MM.1S (cell line): ENCODE results near the gene PRM1.

ENCODE experiments used
- DNase-seq: peaks from one replicate; pipeline ENCODE4 v3.0.0-alpha.2; 2015
- H2AFZ ChIP-seq: fragments of 300-600 bp; sonication (generic); 2 replicates; pipeline ENCODE4 v1.6.0; 2016; ENCODE audit warnings: antibody characterized with exemption, low read length
- H3F3A ChIP-seq: fragments of 300-600 bp; sonication (generic); 2 replicates; pipeline ENCODE4 v1.6.1; 2016; ENCODE audit warnings: mild to moderate bottlenecking, antibody characterized with exemption, low read length, moderate library complexity, mixed read lengths; ENCODE audit not compliant: insufficient read depth
- H3K27ac ChIP-seq: fragments of 300-600 bp; sonication (generic); 2 replicates; pipeline ENCODE4 v1.5.1; 2016; ENCODE audit warnings: mild to moderate bottlenecking, low read length
- H3K27me3 ChIP-seq: fragments of 300-600 bp; sonication (generic); replicated peaks from 2 replicates; pipeline ENCODE4 v1.6.0; 2016; ENCODE audit warnings: low read length; ENCODE audit not compliant: insufficient read depth
- H3K36me3 ChIP-seq: fragments of 300-600 bp; sonication (generic); replicated peaks from 2 replicates; pipeline ENCODE4 v1.6.1; 2016; ENCODE audit warnings: mild to moderate bottlenecking, low read length, mixed read lengths; ENCODE audit not compliant: insufficient read depth
- H3K4me1 ChIP-seq: fragments of 300-600 bp; sonication (generic); 2 replicates; pipeline ENCODE4 v1.6.1; 2016; ENCODE audit warnings: low read length, mixed read lengths
- H3K4me2 ChIP-seq: fragments of 300-600 bp; sonication (generic); 2 replicates; pipeline ENCODE4 v1.6.0; 2016; ENCODE audit warnings: low read depth, low read length
- H3K4me3 ChIP-seq: fragments of 300-600 bp; sonication (generic); 2 replicates; pipeline ENCODE4 v1.5.1; 2016; ENCODE audit warnings: low read length, mixed read lengths
- H3K79me2 ChIP-seq: fragments of 300-600 bp; sonication (generic); 2 replicates; pipeline ENCODE4 v1.6.1; 2016; ENCODE audit warnings: mixed run types, low read length, mixed read lengths
- H3K9ac ChIP-seq: fragments of 300-600 bp; sonication (generic); 2 replicates; pipeline ENCODE4 v1.6.1; 2016; ENCODE audit warnings: low read length, mixed read lengths
- H3K9me2 ChIP-seq: fragments of 300-600 bp; sonication (generic); replicated peaks from 2 replicates; pipeline ENCODE4 v1.6.1; 2016; ENCODE audit warnings: mild to moderate bottlenecking, low read length, mixed read lengths; ENCODE audit not compliant: insufficient read depth
- H3K9me3 ChIP-seq: fragments of 300-600 bp; sonication (generic); replicated peaks from 2 replicates; pipeline ENCODE4 v1.6.1; 2016; ENCODE audit warnings: mild to moderate bottlenecking, low read length, mixed read lengths; ENCODE audit not compliant: insufficient read depth
- H4K20me1 ChIP-seq: fragments of 300-600 bp; sonication (generic); 2 replicates; pipeline ENCODE4 v1.6.1; 2016; ENCODE audit warnings: mild to moderate bottlenecking, low read length, moderate library complexity, mixed read lengths; ENCODE audit not compliant: insufficient read depth
- EZH2 ChIP-seq: fragments of 300-600 bp; sonication (generic); optimal IDR thresholded peaks from 2 replicates; pipeline ENCODE3; 2017; ENCODE audit warnings: low read depth, mild to moderate bottlenecking, antibody characterized with exemption, low read length, mixed read lengths
- EZH2phosphoT487 ChIP-seq: fragments of 300-600 bp; sonication (generic); IDR thresholded peaks from 2 replicates; pipeline ENCODE4 v1.6.1; 2018; ENCODE audit warnings: antibody characterized with exemption, low read length
- TF ChIP-seq, protein P1 (sequence below): fragments of 300-600 bp; sonication (generic); IDR thresholded peaks from 2 replicates; pipeline ENCODE4 v1.5.1; 2016; ENCODE audit warnings: antibody characterized with exemption, low read length, mixed read lengths

The PRM1 gene

GRCh38 chr16:11245988-11246387, 35.1 kb downstream of the PRM1 start:
- H3K79me2 ChIP-seq, result no peaks in the 10 kb centered on the region
- peak overlapping the region; percentile 34; the same call in 1 of the 2 replicates for H3K27ac ChIP-seq
- no peaks in the 10 kb centered on the region for H3K27me3 ChIP-seq
- no peak overlapping the region for H3K9ac ChIP-seq
- H4K20me1 ChIP-seq, result no peaks in the 10 kb centered on the region
- peak; percentile 63 for DNase-seq
- H3F3A ChIP-seq, result no peaks in the 10 kb centered on the region
- H2AFZ ChIP-seq, result peak overlapping the region; percentile 56; the same call in 1 of the 2 replicates
- no peak overlapping the region for H3K4me3 ChIP-seq
- H3K36me3 ChIP-seq, result no peaks in the 10 kb centered on the region
- H3K9me2 ChIP-seq, result no peaks in the 10 kb centered on the region
- no peaks in the 10 kb centered on the region for H3K9me3 ChIP-seq
- H3K4me2 ChIP-seq, result peak overlapping the region; percentile 20; the same call in 1 of the 2 replicates
- no peak for TF ChIP-seq EZH2phosphoT487
- TF ChIP-seq, protein P1, sequence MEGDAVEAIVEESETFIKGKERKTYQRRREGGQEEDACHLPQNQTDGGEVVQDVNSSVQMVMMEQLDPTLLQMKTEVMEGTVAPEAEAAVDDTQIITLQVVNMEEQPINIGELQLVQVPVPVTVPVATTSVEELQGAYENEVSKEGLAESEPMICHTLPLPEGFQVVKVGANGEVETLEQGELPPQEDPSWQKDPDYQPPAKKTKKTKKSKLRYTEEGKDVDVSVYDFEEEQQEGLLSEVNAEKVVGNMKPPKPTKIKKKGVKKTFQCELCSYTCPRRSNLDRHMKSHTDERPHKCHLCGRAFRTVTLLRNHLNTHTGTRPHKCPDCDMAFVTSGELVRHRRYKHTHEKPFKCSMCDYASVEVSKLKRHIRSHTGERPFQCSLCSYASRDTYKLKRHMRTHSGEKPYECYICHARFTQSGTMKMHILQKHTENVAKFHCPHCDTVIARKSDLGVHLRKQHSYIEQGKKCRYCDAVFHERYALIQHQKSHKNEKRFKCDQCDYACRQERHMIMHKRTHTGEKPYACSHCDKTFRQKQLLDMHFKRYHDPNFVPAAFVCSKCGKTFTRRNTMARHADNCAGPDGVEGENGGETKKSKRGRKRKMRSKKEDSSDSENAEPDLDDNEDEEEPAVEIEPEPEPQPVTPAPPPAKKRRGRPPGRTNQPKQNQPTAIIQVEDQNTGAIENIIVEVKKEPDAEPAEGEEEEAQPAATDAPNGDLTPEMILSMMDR, result no peak
- no peak for TF ChIP-seq EZH2
- H3K4me1 ChIP-seq, result peaks cover 22% of the 10 kb centered on the region

DNA sequence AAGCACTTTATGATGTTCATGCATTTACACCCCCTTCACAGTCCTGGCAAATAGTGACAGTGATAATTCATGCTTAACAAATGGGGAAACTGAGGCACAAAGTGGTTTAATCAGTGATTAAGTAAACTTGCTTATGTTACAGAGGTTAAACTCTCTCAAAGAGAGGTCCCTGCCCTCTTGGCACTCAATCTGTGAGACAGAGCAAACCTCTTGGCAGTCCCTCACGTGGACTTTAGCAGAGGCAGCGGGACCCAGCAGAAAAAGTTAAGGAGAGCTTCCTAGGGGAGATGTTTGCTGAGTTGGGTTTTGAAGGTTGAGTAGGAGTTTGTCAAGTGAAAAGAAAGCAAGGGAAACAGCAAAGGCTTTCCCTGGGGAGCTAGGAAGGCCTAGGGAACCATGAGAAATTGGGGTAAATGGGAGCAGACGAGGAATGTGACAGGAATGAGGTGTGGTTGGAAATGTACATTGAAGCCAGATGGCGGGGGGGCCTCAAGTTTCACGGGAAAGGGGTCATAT, 35.9 kb downstream of the PRM1 start:
- Histone ChIP-seq H3K9ac (no peak overlapping the region), H3K27ac (no peak overlapping the region), H3F3A (no peaks in the 10 kb centered on the region; the same call in 1 of the 2 replicates), H3K27me3 (no peaks in the 10 kb centered on the region), H3K4me1 (peaks cover 29% of the 10 kb centered on the region), H4K20me1 (no peaks in the 10 kb centered on the region), H3K9me2 (no peaks in the 10 kb centered on the region), H3K9me3 (no peaks in the 10 kb centered on the region), H3K4me3 (no peak overlapping the region), H2AFZ (no peak overlapping the region), H3K4me2 (no peak overlapping the region), H3K36me3 (no peaks in the 10 kb centered on the region), H3K79me2 (no peaks in the 10 kb centered on the region)
- TF ChIP-seq EZH2 (no peak), EZH2phosphoT487 (no peak)
- TF ChIP-seq, protein P1, result no peak
- DNase-seq, result no peak

GRCh38 chr16:11242658-11243057, 38.5 kb downstream of the PRM1 start:
- Histone ChIP-seq H3F3A (no peaks in the 10 kb centered on the region; the same call in 1 of the 2 replicates), H3K9ac (no peak overlapping the region), H3K9me2 (no peaks in the 10 kb centered on the region), H3K79me2 (no peaks in the 10 kb centered on the region), H3K27ac (no peak overlapping the region), H3K27me3 (no peaks in the 10 kb centered on the region), H3K9me3 (no peaks in the 10 kb centered on the region), H3K36me3 (no peaks in the 10 kb centered on the region), H3K4me2 (no peak overlapping the region), H3K4me3 (no peak overlapping the region), H2AFZ (no peak overlapping the region), H4K20me1 (no peaks in the 10 kb centered on the region), H3K4me1 (peaks cover 29% of the 10 kb centered on the region)
- TF ChIP-seq EZH2, result no peak
- TF ChIP-seq, protein P1, result no peak
- no peak for TF ChIP-seq EZH2phosphoT487
- DNase-seq, result no peak
